ENCODE data around the gene ELF5. TPM values are rescaled to one million over a fixed set of nuclear protein-coding genes. Genes with fewer than 3 reads are reported as not detected.

The ELF5 gene
- total RNA-seq, 2 donors from 2014 or later = not detected

GRCh38 chr11:34448223-34448994, 65.2 kb downstream of the ELF5 start:
- no peak for TF ChIP-seq CTCF (IDR thresholded peaks at IDR 0.05)
- DNase-seq (ENCODE audit: low spot score) = no peak
- Histone ChIP-seq H3K27me3 (no peaks in the 10 kb centered on the region), H3K27ac (no peak overlapping the region), H3K36me3 (peaks cover 35% of the 10 kb centered on the region), H3K4me3 (no peak overlapping the region), H3K4me1 (peaks cover 0 to 12% of the 10 kb centered on the region in 2 donors), H3K9me3 (no peaks in the 10 kb centered on the region)

GRCh38 chr11:34447044-34447443, 66.5 kb downstream of the ELF5 start:
- peaks cover 29% of the 10 kb centered on the region for H3K36me3 ChIP-seq
- H3K27me3 ChIP-seq = no peaks in the 10 kb centered on the region
- H3K4me1 ChIP-seq = peaks cover 0 to 12% of the 10 kb centered on the region in 2 donors
- no peak for TF ChIP-seq CTCF (IDR thresholded peaks at IDR 0.05)
- no peak overlapping the region for H3K27ac ChIP-seq
- no peaks in the 10 kb centered on the region for H3K9me3 ChIP-seq
- no peak overlapping the region for H3K4me3 ChIP-seq
- no peak for DNase-seq (ENCODE audit: low spot score)

GRCh38 chr11:34446386-34446785, 67.2 kb downstream of the ELF5 start:
- Histone ChIP-seq H3K27ac (no peak overlapping the region), H3K9me3 (no peaks in the 10 kb centered on the region), H3K36me3 (peaks cover 22% of the 10 kb centered on the region), H3K4me3 (no peak overlapping the region), H3K27me3 (no peaks in the 10 kb centered on the region), H3K4me1 (peaks cover 0 to 12% of the 10 kb centered on the region in 2 donors)
- no peak for DNase-seq (ENCODE audit: low spot score)
- no peak for TF ChIP-seq CTCF (IDR thresholded peaks at IDR 0.05)

GRCh38 chr11:34445956-34446355, 67.6 kb downstream of the ELF5 start:
- H3K4me1 ChIP-seq = peaks cover 0 to 12% of the 10 kb centered on the region in 2 donors
- DNase-seq (ENCODE audit: low spot score) = no peak
- H3K4me3 ChIP-seq = no peak overlapping the region
- H3K27me3 ChIP-seq = no peaks in the 10 kb centered on the region
- TF ChIP-seq CTCF (IDR thresholded peaks at IDR 0.05) = no peak
- H3K27ac ChIP-seq = no peak overlapping the region
- peaks cover 18% of the 10 kb centered on the region for H3K36me3 ChIP-seq
- H3K9me3 ChIP-seq = no peaks in the 10 kb centered on the region

- no peak for TF ChIP-seq CTCF (IDR thresholded peaks at IDR 0.05)
- Histone ChIP-seq H3K27ac (no peak overlapping the region), H3K4me1 (peaks cover 0 to 22% of the 10 kb centered on the region in 2 donors)
Measured at GRCh38 chr11:34444428-34444827, 69.2 kb downstream of the ELF5 start.

GRCh38 chr11:34443136-34443535, 70.5 kb downstream of the ELF5 start:
- H3K4me3 ChIP-seq = no peak overlapping the region
- H3K36me3 ChIP-seq = no peaks in the 10 kb centered on the region
- H3K9me3 ChIP-seq = no peaks in the 10 kb centered on the region
- DNase-seq (ENCODE audit: low spot score) = no peak
- no peak for TF ChIP-seq CTCF (IDR thresholded peaks at IDR 0.05)
- H3K27me3 ChIP-seq = no peaks in the 10 kb centered on the region
- peaks cover 0 to 26% of the 10 kb centered on the region in 2 donors for H3K4me1 ChIP-seq
- H3K27ac ChIP-seq = no peak overlapping the region

More at GRCh38 chr11:34444428-34444827, 69.2 kb downstream of the ELF5 start:
- DNase-seq (ENCODE audit: low spot score) = no peak
- Histone ChIP-seq H3K27me3 (no peaks in the 10 kb centered on the region), H3K4me3 (no peak overlapping the region), H3K9me3 (no peaks in the 10 kb centered on the region), H3K36me3 (peaks cover 2% of the 10 kb centered on the region)
